ENCODE data around the gene CCDC68.

CCDC68 gene

DNA sequence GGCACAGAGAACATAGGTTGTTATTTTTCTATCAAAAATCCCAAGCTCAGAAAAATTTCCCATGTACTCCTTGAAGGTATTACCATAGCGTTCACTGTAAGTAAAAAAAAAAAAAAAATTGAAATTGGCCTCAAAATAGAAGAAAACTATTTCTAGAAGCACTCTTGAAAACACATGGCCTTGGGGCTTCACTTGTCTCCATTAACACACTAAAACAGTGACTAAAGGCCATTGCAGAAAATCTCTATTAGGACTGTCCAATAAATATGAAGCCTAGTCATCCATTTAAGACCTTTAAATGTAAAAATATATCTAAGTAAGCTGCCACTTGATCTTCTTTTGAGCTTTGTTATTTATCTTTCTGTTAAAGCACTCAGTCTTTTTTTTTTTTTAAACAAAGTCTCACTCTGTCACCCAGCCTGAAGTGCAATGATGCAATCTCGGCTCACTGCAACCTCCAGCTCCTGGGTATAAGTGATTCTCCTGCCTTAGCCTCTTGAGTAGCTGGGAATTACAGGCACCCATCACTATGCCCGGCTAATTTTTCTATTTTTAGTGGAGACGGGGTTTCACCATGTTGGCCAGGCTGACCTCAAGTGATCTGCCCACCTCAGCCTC is 35.8 kb downstream of the CCDC68 start:
- DNase-seq = no peak

DNA sequence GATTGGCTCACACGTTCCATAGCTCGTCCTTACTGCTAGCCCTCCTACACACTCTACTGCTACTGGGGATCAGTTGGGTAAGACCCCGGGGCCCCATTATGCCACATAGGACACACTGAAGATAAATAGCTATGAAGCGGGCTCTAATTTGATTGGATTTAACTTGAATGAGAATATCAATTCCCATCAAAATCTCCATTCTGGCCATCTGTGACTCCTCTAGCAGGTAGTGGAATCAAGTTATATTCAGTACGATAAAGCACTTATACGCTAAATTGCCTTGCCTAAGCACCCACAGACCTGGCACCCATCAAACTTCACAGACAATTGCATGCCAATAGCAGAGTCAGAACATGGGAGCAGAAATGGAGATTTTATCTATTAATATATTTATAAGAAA is 39.8 kb downstream of the CCDC68 start:
- no peak for DNase-seq

DNA sequence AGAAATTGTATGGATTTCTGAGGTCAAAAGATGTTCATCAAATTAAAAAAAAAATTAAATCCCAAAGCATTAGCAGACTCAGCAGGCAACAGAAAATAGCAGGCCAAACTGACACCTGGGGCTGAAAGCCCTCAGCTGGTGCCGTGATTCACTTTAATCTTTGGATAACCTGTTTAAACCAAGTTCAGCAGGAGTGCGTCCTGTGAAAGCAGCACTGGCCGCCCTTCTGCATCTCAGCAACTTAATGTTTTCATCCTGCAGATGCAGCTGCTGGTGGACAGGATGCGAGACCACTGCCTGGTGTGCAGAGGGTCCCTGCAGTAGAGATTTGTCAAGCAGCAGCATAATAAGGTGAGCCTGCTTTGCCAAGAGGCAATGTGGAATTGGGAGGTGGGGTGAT is 41.2 kb downstream of the CCDC68 start:
- no peak for DNase-seq

DNA sequence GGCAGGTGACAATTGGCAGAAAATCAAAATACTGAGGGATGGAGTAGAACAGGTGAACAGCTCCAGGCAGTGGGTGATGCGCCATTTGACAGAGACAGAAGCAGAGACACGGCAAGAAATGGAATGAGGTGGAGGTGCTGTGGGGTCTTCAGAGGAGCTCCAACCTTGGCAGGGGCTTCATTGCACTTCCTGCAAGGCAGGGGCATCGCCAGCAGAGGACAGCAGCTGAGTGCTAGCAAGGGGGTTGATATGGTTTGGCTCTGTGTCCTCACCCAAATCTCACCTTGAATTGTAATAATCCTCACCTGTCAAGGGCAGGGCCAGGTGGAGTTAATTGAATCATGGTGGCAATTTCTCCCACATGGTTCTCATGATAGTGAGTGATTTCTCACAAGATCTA is 42.8 kb downstream of the CCDC68 start:
- DNase-seq = no peak

- no peak for DNase-seq
Measured at GRCh38 chr18:54914816-54915215, 44.4 kb downstream of the CCDC68 start.

DNA sequence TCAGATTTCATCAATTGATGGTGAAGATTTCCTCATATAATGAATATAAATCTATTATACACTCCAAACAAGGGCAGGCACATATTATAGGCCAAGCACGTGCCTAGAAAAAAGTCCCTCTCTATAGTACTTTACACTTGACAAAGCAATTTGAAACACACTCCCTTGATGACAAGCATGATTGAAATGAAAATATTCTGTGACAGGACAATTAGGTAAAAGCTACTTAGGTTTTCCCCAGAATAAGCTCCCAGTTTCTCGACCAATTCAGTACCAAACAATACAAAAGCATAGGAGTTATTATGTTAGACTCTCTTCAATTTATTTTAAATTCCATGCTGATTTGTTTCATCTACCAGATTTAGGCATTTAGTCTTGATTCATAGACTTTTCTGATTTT is 47.7 kb downstream of the CCDC68 start:
- no peak for DNase-seq

DNA sequence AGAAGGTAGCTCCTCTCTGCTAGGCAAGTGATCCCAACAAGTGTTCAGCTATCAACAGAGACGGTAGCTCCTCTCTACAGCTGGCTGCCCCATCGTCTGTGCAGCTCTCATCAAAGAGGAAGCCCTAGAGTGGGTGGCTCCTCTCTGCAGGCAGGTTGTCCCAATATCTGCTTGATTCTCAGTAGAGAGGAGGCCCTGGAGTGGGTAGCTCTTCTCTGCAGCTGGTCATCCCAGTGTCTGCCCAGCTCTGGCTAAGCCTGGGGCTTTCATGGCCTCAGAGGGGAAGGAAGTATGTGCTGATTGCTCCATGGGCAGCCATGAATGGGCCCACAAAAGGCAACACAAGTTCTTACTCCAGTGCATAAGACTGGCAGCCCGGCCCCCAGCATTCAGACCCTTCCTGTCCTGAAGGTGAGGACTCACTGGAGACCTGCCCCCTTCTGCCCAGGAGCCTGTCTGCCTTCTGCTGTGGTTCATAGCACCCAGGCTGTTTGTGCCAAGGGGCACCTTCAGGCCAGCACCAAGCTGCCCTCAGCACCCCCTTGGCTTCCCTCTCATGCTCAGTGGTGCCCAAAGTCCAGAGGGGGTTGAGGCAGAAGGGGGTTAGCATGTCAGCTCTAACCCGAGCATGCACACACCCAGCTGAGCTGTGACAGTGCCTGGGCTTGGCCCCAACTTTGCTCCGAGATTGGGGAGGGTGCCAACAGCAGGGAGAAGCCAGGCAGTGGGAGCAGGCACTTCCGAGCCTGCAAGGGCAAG is 48.9 kb downstream of the CCDC68 start:
- DNase-seq = no peak

- no peak for DNase-seq
Measured at GRCh38 chr18:54909538-54909937, 49.7 kb downstream of the CCDC68 start.

DNA sequence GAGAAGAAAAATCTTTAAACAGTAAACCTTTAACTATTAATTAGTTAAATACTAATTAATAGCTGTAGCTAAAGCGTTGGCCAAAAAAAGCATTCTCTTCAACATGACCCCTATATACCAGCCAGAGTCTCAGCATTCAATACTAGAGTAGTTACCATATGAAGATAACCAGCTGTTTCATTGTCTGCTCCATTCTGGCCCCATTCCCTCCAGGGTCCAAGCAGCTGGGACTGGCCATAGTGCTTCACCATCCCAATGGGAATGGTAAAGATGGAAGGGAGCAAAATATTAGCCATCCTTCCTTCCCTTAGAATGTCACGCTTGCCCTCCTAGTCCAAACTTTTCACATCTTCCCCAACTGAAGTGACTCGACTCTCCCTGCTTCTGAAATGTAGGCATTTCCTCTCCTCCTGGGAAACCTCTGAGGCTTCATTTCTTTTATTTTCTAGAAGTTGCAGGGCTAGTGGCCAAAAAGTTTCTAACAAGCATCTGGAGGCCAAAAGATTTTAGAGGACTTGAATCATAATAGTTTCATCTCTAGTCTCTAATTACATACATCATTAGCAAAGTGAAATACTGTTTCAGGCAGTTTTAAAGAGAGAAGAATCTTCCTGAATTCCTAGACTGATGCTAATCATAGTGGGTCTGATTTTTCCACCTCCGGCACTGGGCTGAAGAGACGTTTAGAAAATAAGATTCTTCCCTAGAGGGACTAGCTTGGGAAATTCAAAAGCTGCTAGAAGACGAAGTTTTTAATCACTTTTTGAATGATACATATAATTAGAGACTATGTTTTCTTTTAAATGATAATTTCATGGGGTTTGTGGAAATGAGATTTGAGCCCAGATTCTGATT is 52.7 kb downstream of the CCDC68 start:
- no peak for DNase-seq

DNA sequence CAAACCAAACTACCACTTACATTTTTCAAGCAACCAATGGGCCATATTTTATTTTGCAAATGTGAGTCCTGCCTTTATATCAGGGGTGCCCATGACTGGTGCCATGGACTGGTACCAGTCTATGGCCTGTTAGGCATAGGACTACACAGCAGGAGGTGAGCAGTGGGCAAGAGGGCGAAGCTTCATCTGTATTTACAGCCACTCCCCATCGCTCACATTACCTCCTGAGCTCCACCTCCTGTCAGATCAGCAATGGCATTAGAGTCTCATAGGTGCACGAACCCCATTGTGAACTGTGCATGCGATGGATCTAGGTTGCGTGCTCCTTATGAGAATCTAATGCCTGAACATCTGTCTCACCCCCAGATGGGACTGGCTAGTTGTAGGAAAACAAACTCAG is 53.6 kb downstream of the CCDC68 start:
- DNase-seq = no peak

- DNase-seq = no peak
Measured at GRCh38 chr18:54904581-54904980, 54.7 kb downstream of the CCDC68 start.

- no peak for DNase-seq
Measured at GRCh38 chr18:54900290-54900689, 59.0 kb downstream of the CCDC68 start.

GRCh38 chr18:54899500-54899899 is 59.8 kb downstream of the CCDC68 start:
- no peak for DNase-seq

GRCh38 chr18:54888933-54889332 is 70.3 kb downstream of the CCDC68 start:
- DNase-seq = no peak

DNA sequence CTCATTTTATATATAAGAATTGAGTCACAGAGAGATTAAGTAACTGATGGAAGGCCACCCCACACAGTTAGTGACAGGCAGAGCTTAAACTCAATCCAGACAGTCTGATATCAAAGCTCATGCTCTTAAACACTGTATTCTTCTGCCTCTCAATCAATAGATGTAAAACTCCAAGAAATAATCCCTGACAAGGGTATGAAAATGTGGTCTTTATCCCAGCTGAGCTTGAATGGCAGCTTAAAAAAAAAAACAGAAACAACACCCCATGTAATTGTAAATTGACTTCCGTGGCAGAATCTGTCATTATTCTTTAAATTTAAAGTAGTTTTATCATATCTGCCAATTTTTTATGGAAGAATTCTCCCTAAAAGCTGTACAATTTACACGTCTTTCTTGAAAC is 70.9 kb downstream of the CCDC68 start:
- DNase-seq = no peak

DNA sequence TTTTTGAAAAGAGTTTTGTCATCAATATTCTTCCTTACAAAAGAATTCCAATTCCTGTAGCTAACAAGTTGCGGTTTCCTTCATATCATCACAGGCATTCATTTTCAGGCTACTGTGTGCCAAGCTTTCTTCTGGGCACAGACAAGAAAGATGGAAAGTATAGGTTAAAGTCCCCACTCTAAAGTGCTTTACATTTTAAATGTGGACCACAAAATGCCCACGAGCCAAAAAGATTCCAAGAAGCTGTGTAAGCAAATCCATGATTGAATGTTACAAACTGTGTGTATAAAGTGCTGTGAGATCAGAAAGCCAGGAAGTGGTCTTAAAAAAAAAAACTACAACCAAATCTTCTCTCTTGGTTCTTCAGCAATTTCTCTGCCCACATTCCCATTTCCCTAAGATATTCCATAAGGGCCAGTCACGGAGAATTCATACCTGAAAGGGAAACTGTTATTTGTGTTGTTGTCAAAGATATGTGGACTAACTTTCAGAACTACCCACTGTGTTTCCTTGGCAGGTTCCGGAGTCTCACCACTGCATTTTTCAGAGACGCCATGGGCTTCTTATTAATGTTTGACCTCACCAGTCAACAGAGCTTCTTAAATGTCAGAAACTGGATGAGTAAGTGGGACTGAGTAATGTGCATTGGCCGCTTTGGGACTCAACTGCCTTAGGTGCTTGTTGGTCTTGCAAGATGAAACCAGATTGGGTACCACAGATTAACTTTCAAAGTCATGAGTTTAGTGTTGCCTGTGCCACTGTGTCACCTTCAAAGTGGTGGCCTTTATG is 75.3 kb downstream of the CCDC68 start:
- no peak for DNase-seq

GRCh38 chr18:54882318-54882717 is 76.9 kb downstream of the CCDC68 start:
- no peak for DNase-seq

DNA sequence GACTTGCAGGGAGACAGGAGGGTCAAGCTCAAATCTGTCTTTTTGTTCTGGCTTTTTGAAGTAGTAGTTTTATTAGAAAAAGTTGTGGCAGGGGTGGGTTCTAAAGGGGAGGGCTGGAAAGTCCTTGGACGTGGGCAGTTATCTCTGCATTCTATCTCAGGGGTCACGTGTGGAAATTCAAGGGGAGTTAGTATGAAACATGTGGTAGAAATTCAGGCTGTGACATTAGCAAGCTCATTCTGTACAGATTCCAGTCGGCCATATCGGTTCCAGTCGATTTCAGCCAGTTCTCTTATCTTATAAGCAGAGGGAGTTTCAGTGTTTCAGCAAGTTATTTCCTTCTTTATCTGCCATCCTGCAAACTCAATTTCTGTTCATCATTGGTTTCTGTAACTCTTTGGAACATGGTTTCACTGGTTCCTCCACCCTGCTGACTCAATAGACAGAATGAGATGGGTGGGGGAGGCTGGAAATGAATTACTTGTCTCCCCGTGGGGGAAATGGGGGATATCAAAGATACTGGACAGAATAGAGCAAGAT is 78.0 kb downstream of the CCDC68 start:
- no peak for DNase-seq

DNA sequence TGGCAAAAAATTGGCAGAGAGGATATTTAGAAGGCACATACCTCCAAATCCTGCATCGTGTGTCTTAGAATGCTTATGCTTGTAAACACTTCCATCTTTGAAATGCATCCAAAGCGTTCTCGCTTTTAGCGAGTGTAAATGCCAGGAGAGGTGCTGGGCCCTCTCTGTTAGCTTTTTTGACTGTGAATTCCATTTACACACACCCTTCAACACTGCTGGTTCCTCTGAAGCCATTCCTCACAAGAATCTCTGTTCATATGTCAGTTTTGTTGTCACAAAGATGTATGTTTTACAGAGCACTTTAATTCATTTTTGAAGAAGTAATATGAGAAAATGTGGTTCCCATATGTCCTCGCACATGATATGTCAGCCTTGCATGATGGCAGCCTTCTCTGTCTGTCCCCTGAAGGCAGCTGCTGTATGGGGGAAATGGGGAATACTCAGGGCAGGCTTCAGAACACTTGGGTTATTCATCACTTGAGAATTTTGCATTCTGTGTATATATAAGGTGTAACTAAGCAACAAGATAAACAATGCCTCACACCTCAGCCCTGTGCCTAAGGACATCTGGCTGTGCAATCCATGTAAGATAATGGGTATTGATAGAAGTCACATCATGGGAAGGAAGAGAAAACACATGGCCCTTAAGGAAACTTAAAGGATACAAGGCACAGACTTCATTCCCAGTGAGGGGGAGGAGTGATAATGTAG is 78.7 kb downstream of the CCDC68 start:
- DNase-seq = peak in 1 of 56 donors; percentile 6

DNA sequence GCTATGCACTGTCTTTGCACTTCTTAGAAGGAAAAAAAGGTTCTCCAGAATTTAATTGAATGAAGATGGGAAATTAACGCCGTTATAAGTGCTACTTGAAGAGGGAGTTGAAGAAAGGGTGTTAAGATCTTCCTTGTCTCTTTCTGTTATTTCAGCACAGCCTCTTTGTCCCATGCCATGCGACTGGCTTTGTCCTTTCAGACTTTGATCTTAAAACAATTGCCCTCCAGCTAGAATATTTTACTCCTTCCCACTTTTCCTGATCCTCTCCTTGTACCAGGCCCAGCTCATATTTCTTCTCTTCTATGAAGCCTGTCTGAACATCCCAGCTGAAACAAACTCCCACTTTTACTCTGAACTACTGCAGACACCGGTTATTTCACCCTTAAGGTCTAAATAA is 79.6 kb downstream of the CCDC68 start:
- no peak for DNase-seq
